A549 (cell line): Measurements from ENCODE around the gene CLSTN2.

ENCODE experiments used
- POLR2A ChIP-seq: IDR thresholded peaks from 2 replicates; pipeline ENCODE4 v1.6.1; 2012; ENCODE audit warnings: mild to moderate bottlenecking, low read length
- RNF2 ChIP-seq: fragments of 200-600 bp; sonication (generic); IDR thresholded peaks from 2 replicates; pipeline ENCODE4 v1.6.1; 2016; ENCODE audit warnings: low read depth, mild to moderate bottlenecking, antibody characterized with exemption, moderate library complexity, borderline replicate concordance
- TP53 ChIP-seq: fragments of 250-450 bp; sonication (Bioruptor Pico); IDR thresholded peaks from 2 replicates; pipeline ENCODE4 v1.5.0; 2021; ENCODE audit warnings: mild to moderate bottlenecking, moderate library complexity
- ZNF302 ChIP-seq: fragments of 250-450 bp; sonication (Bioruptor Pico); IDR thresholded peaks from 2 replicates; pipeline ENCODE4 v1.9.0; 2021; ENCODE audit warnings: inconsistent platforms, mild to moderate bottlenecking, moderate library complexity

DNA sequence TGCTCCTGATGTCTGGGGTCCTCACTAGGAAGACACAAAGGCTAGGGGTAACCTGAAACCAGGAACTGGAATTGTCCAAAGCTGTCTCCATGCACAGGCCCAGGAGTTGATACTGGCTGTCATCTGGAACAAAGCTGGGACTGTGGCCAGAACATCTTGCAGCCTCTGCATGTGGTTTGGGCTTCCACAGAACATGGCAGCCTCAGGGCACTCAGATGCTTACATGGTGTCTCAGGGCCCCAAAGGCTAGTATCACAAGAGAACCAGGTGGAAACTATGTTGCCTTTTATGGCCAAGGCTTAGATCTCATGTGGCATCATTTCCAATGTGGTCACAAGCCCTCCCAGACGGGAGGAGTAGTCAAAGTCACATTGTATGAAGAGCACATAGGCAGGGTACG, 407.7 kb downstream of the CLSTN2 start:
- TF ChIP-seq TP53 (CRISPR knock-in tag) = no peak
- no peak for TF ChIP-seq ZNF302 (CRISPR knock-in tag)
- no peak for TF ChIP-seq RNF2
- TF ChIP-seq POLR2A = no peak
